ENCODE measurements around the gene SKI.
A peak's percentile ranks its signal among the peaks of the same experiment; 100 is the strongest.

SKI gene

GRCh38 chr1:2269922-2270259 is 41.8 kb downstream of the SKI start:
- no peak for TF ChIP-seq POLR2AphosphoS5 (IDR thresholded peaks at IDR 0.05; ENCODE audit: borderline replicate concordance, low read depth, low read length)
- no peak for TF ChIP-seq FOXP2 (optimal IDR thresholded peaks at IDR 0.05; ENCODE audit: control extremely low read depth, extremely low read length, insufficient read depth)
- no peak for TF ChIP-seq EZH2 (IDR thresholded peaks at IDR 0.05)

GRCh38 chr1:2270260-2271100 is 42.4 kb downstream of the SKI start:
- H3K36me3 ChIP-seq (ENCODE audit: insufficient read depth, low read length) = no peaks in the 10 kb centered on the region
- no peaks in the 10 kb centered on the region for H3K9me3 ChIP-seq (ENCODE audit: low read depth, low read length)
- no peak for DNase-seq (ENCODE audit: low read depth, low spot score)
- no peak overlapping the region for H3K4me3 ChIP-seq
- no peak overlapping the region for H3K27ac ChIP-seq
- no peak for TF ChIP-seq POLR2AphosphoS5 (IDR thresholded peaks at IDR 0.05; ENCODE audit: borderline replicate concordance, low read depth, low read length)
- no peak for TF ChIP-seq FOXP2 (optimal IDR thresholded peaks at IDR 0.05; ENCODE audit: control extremely low read depth, extremely low read length, insufficient read depth)
- TF ChIP-seq EZH2 (IDR thresholded peaks at IDR 0.05) = no peak
- no peak overlapping the region for H3K9ac ChIP-seq (ENCODE audit: insufficient read length)

More at GRCh38 chr1:2269922-2270259, 41.8 kb downstream of the SKI start:
- no peak overlapping the region for H3K9ac ChIP-seq (ENCODE audit: insufficient read length)
- H3K27ac ChIP-seq = no peak overlapping the region
- DNase-seq (ENCODE audit: low read depth, low spot score) = no peak
- H3K36me3 ChIP-seq (ENCODE audit: insufficient read depth, low read length) = no peaks in the 10 kb centered on the region
- no peak overlapping the region for H3K4me3 ChIP-seq
- H3K9me3 ChIP-seq (ENCODE audit: low read depth, low read length) = no peaks in the 10 kb centered on the region

GRCh38 chr1:2271211-2271721 is 43.1 kb downstream of the SKI start:
- H3K4me3 ChIP-seq = no peak overlapping the region
- H3K9me3 ChIP-seq (ENCODE audit: low read depth, low read length) = no peaks in the 10 kb centered on the region
- TF ChIP-seq FOXP2 (optimal IDR thresholded peaks at IDR 0.05; ENCODE audit: control extremely low read depth, extremely low read length, insufficient read depth) (no peak), POLR2AphosphoS5 (IDR thresholded peaks at IDR 0.05; ENCODE audit: borderline replicate concordance, low read depth, low read length) (no peak), EZH2 (IDR thresholded peaks at IDR 0.05) (no peak)
- H3K27ac ChIP-seq = no peak overlapping the region
- H3K36me3 ChIP-seq (ENCODE audit: insufficient read depth, low read length) = no peaks in the 10 kb centered on the region
- DNase-seq (ENCODE audit: low read depth, low spot score) = no peak
- H3K9ac ChIP-seq (ENCODE audit: insufficient read length) = no peak overlapping the region

- TF ChIP-seq POLR2AphosphoS5 (IDR thresholded peaks at IDR 0.05; ENCODE audit: borderline replicate concordance, low read depth, low read length) (no peak), FOXP2 (optimal IDR thresholded peaks at IDR 0.05; ENCODE audit: control extremely low read depth, extremely low read length, insufficient read depth) (no peak), EZH2 (IDR thresholded peaks at IDR 0.05) (no peak)
- H3K36me3 ChIP-seq (ENCODE audit: insufficient read depth, low read length) = no peaks in the 10 kb centered on the region
- no peak for DNase-seq (ENCODE audit: low read depth, low spot score)
- no peak overlapping the region for H3K4me3 ChIP-seq
- H3K9me3 ChIP-seq (ENCODE audit: low read depth, low read length) = no peaks in the 10 kb centered on the region
- H3K9ac ChIP-seq (ENCODE audit: insufficient read length) = no peak overlapping the region
- no peak overlapping the region for H3K27ac ChIP-seq
Measured at GRCh38 chr1:2271841-2272655, 43.9 kb downstream of the SKI start.

GRCh38 chr1:2272686-2273400 is 44.7 kb downstream of the SKI start:
- TF ChIP-seq POLR2AphosphoS5 (IDR thresholded peaks at IDR 0.05; ENCODE audit: borderline replicate concordance, low read depth, low read length) = no peak
- no peak for TF ChIP-seq EZH2 (IDR thresholded peaks at IDR 0.05)
- no peaks in the 10 kb centered on the region for H3K9me3 ChIP-seq (ENCODE audit: low read depth, low read length)
- no peak overlapping the region for H3K27ac ChIP-seq
- no peak for DNase-seq (ENCODE audit: low read depth, low spot score)
- peaks cover 5% of the 10 kb centered on the region; the same call in 1 of the 2 replicates for H3K36me3 ChIP-seq (ENCODE audit: insufficient read depth, low read length)
- no peak overlapping the region for H3K9ac ChIP-seq (ENCODE audit: insufficient read length)
- no peak overlapping the region for H3K4me3 ChIP-seq

GRCh38 chr1:2273401-2274090 is 45.4 kb downstream of the SKI start:
- H3K27ac ChIP-seq = no peak overlapping the region
- no peak overlapping the region for H3K4me3 ChIP-seq
- H3K9ac ChIP-seq (ENCODE audit: insufficient read length) = no peak overlapping the region
- TF ChIP-seq EZH2 (IDR thresholded peaks at IDR 0.05) = no peak
- no peak for TF ChIP-seq POLR2AphosphoS5 (IDR thresholded peaks at IDR 0.05; ENCODE audit: borderline replicate concordance, low read depth, low read length)
- no peak for TF ChIP-seq FOXP2 (optimal IDR thresholded peaks at IDR 0.05; ENCODE audit: control extremely low read depth, extremely low read length, insufficient read depth)
- H3K36me3 ChIP-seq (ENCODE audit: insufficient read depth, low read length) = peaks cover 7% of the 10 kb centered on the region; the same call in 1 of the 2 replicates
- no peak for DNase-seq (ENCODE audit: low read depth, low spot score)
- H3K9me3 ChIP-seq (ENCODE audit: low read depth, low read length) = no peaks in the 10 kb centered on the region

GRCh38 chr1:2274231-2274928 is 46.3 kb downstream of the SKI start:
- Histone ChIP-seq H3K27ac (peak overlapping the region; percentile 60; the same call in 1 of the 2 replicates), H3K36me3 (ENCODE audit: insufficient read depth, low read length) (peaks cover 7% of the 10 kb centered on the region; the same call in 1 of the 2 replicates), H3K9me3 (ENCODE audit: low read depth, low read length) (no peaks in the 10 kb centered on the region), H3K4me3 (no peak overlapping the region), H3K9ac (ENCODE audit: insufficient read length) (no peak overlapping the region)
- no peak for DNase-seq (ENCODE audit: low read depth, low spot score)
- TF ChIP-seq FOXP2 (optimal IDR thresholded peaks at IDR 0.05; ENCODE audit: control extremely low read depth, extremely low read length, insufficient read depth) = no peak
- no peak for TF ChIP-seq EZH2 (IDR thresholded peaks at IDR 0.05)
- no peak for TF ChIP-seq POLR2AphosphoS5 (IDR thresholded peaks at IDR 0.05; ENCODE audit: borderline replicate concordance, low read depth, low read length)

Measured in SK-N-MC (cell line).